HG03025 (cell line): ENCODE data around the gene SACS.

ENCODE experiments used
- ATAC-seq: cut with Tn5 transposase; IDR thresholded peaks from one replicate; pipeline ENCODE4 v1.9.1; 2021; ENCODE audit warnings: mild to moderate bottlenecking, moderate library complexity; ENCODE audit not compliant: unreplicated experiment, low FRiP score

Gene SACS

GRCh38 chr13:23433171-23434153, at the start of gene SACS:
TSS of gene SACS (minus strand) at chr13:23433702. CDS start at chr13:23411239, 22,463 bp downstream.
- ATAC-seq: no peak

- ATAC-seq: no peak
These were observed 46.8 kb upstream of the SACS start for GRCh38 chr13:23480324-23480723.

- ATAC-seq: no peak
These were observed 43.6 kb upstream of the SACS start for GRCh38 chr13:23477101-23477500.

GRCh38 chr13:23473221-23473620, 39.7 kb upstream of the SACS start:
- no peak for ATAC-seq

- no peak for ATAC-seq
These were observed 38.7 kb upstream of the SACS start for GRCh38 chr13:23472189-23472588.

- no peak for ATAC-seq
These were observed 37.5 kb upstream of the SACS start for GRCh38 chr13:23470790-23471614.

GRCh38 chr13:23469951-23470421, 36.5 kb upstream of the SACS start:
- ATAC-seq: no peak

- ATAC-seq: no peak
These were observed 35.3 kb upstream of the SACS start for GRCh38 chr13:23468811-23469210.

GRCh38 chr13:23467932-23468278, 34.4 kb upstream of the SACS start:
- no peak for ATAC-seq

- ATAC-seq: no peak
These were observed 33.8 kb upstream of the SACS start for GRCh38 chr13:23467048-23467931.

GRCh38 chr13:23466144-23467002, 32.9 kb upstream of the SACS start:
- peak; percentile 78 for ATAC-seq

GRCh38 chr13:23463661-23464060, 30.2 kb upstream of the SACS start:
- ATAC-seq: no peak

GRCh38 chr13:23462815-23463559, 29.5 kb upstream of the SACS start:
- no peak for ATAC-seq

- ATAC-seq: no peak
These were observed 28.0 kb upstream of the SACS start for GRCh38 chr13:23461544-23461943.

- no peak for ATAC-seq
These were observed 27.4 kb upstream of the SACS start for GRCh38 chr13:23460921-23461320.

- peak; percentile 80 for ATAC-seq
These were observed 26.8 kb upstream of the SACS start for GRCh38 chr13:23460309-23460708.

- ATAC-seq: no peak
These were observed 25.5 kb upstream of the SACS start for GRCh38 chr13:23458989-23459388.

- ATAC-seq: no peak
These were observed 23.1 kb upstream of the SACS start for GRCh38 chr13:23456437-23457210.
